ENCODE measurements around the gene CHST15.

The CHST15 gene

DNA sequence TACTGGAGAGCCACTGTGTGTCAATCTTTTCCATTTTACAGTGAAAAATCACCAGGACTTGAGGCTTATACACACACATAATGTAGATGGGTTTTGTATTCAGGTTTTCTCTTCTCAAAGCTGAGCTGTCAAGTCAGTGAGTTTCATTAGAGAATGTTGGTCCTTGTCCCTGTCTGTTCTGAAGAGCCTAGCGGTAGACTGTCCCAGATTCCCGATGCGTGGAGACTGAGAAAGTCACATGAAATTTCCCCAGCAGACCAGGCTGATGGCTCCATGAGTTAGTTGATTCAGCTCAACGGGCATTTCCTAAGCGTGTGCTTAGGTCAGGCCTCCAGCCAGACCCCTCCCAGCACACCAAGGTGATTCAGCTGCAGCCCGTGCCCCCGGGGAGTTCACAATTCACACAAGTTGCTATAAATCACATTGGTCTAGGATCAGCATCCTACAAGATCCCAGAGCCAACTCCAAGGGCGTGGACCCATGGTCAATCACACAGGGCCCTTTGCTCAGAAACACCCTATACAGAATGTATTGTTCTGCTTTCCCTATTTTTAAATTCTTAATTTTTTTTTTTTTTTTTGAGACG, 17.2 kb downstream of the CHST15 start:
- TF ChIP-seq, protein P1, sequence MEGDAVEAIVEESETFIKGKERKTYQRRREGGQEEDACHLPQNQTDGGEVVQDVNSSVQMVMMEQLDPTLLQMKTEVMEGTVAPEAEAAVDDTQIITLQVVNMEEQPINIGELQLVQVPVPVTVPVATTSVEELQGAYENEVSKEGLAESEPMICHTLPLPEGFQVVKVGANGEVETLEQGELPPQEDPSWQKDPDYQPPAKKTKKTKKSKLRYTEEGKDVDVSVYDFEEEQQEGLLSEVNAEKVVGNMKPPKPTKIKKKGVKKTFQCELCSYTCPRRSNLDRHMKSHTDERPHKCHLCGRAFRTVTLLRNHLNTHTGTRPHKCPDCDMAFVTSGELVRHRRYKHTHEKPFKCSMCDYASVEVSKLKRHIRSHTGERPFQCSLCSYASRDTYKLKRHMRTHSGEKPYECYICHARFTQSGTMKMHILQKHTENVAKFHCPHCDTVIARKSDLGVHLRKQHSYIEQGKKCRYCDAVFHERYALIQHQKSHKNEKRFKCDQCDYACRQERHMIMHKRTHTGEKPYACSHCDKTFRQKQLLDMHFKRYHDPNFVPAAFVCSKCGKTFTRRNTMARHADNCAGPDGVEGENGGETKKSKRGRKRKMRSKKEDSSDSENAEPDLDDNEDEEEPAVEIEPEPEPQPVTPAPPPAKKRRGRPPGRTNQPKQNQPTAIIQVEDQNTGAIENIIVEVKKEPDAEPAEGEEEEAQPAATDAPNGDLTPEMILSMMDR (IDR thresholded peaks at IDR 0.05; ENCODE audit: low read depth, low read length, missing control alignments), result no peak
- DNase-seq (ENCODE audit: low read depth), result no peak
- no peak overlapping the region for H3K4me3 ChIP-seq (ENCODE audit: low read depth, low read length)

DNA sequence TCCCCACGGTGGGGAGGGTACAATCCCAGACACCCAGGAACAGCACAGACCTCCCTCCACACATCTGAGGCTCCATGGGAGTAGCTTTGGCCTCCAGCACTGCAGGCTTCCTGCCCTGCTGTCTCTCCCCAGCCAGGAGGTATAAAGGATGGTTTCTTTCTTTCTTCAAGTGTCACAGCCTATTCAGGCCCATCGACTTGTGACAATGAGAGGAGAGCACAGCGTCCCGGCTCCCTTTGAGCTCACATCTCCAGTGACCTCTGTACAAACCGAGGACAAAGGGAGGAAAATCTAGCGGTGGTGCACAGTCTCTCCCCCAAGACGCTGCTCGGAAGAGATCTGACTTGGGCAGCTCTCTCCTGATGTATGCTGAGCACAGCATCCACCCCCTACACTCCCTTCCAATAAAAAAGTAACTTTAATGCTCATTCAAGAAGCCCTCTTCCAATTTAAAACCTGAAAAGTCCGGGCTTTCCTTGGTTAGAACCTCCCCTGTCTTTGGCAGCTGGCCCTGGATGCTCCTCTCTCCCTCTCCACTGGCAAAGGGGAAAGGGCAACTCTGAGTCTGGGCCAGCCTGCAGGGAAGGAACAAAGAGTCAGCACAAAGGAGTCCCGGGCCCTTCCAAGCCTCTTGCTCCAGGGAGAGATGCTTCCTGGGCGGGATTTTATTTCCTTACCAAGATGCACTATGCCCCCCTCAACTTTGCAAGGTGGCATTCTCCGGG, 18.0 kb downstream of the CHST15 start:
- no peak for DNase-seq (ENCODE audit: low read depth)
- H3K4me3 ChIP-seq (ENCODE audit: low read depth, low read length), result no peak overlapping the region
- TF ChIP-seq, protein P1 (IDR thresholded peaks at IDR 0.05; ENCODE audit: low read depth, low read length, missing control alignments), result no peak

DNA sequence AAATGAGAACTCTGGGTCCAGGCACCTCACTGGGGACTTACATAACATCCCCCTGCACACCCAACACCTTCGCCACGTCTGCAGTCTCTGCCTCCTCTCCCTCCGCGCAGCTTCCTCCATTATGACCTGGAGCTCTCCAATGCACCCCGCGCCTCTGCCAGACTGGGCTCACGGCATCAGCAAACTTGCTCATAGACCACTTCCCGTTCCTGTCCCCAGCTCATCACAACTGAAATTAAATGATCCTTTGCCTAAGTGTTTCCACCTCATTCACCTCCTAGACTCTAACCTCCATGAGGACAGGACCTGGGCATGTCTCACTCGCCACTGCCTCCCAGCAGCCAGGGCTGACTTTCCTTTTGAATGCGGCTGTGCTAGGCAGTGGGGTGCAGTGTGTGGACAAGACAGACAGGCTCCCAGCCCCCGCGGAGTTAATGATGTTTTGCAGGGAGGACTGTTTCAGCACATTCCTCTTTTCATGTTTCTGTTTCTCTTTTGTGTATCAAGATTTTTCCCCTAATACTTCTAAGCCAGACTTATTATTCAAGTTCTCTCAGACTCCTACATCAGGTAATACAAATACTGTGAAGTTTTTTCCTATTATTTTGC, 18.8 kb downstream of the CHST15 start:
- H3K4me3 ChIP-seq (ENCODE audit: low read depth, low read length), result no peak overlapping the region
- no peak for DNase-seq (ENCODE audit: low read depth)
- TF ChIP-seq, protein P1 (IDR thresholded peaks at IDR 0.05; ENCODE audit: low read depth, low read length, missing control alignments), result no peak

DNA sequence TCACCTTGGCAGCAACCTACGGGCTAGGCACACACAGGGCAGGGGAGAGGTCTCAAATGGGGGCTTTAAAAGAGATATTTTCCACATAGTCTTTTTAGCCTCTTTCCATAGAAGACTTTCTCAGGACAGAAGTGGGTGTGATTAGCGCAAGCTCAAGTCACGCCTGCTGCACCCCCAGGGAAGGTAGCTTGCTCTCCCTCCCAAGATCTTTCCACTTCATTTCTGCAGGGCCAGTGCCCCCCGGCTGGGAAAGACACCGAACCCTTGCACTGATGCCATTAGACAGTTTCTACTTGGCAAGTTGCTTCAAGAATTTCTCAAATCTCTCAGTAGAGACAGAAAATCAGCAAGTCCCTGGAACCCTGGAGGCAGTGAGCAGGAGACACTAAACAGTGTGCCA, 19.4 kb downstream of the CHST15 start:
- no peak overlapping the region for H3K4me3 ChIP-seq (ENCODE audit: low read depth, low read length)
- no peak for DNase-seq (ENCODE audit: low read depth)
- TF ChIP-seq, protein P1 (IDR thresholded peaks at IDR 0.05; ENCODE audit: low read depth, low read length, missing control alignments), result no peak

DNA sequence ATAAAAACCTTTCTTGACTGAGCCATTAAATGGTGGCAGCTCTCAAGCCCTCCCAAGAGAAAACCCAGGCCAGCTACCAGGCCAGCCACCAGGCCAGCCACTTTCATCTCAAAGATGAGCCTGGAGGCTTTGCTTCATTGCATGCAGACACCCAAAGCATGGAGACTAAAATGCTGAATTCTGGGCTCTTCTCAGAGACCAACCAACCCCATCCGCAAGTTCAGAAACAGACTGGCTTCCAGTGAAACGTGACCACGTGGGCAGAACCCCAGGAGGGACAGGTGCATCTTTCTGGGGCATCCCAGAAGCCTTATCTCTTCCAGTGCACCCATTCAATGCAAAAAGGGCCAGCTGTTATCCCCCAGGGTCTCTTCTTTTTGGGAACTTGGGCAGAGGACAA, 20.9 kb downstream of the CHST15 start:
- TF ChIP-seq, protein P1 (IDR thresholded peaks at IDR 0.05; ENCODE audit: low read depth, low read length, missing control alignments), result no peak
- no peak for DNase-seq (ENCODE audit: low read depth)
- no peak overlapping the region for H3K4me3 ChIP-seq (ENCODE audit: low read depth, low read length)

DNA sequence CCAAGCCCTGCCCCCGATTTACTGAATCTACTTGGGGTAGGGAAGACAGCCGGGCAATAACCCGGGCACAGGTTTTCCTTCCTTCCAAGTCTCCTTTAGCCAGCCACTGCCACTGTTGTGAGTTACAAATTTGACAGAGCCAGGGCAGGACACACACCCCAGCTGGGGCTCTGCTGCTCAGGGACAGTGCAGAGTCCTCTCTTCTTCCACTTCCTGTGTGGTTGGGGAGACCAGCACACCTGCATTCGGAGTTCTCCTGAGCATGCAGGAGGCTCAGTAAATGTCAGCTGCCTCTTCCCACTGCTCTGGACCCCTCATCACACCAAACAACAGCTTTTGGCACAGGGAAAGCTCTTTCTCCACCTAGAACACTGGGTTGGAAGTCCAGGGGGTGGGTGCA, 21.3 kb downstream of the CHST15 start:
- TF ChIP-seq, protein P1 (IDR thresholded peaks at IDR 0.05; ENCODE audit: low read depth, low read length, missing control alignments), result no peak
- no peak overlapping the region for H3K4me3 ChIP-seq (ENCODE audit: low read depth, low read length)
- DNase-seq (ENCODE audit: low read depth), result no peak

Measured in GM12864 (cell line).